ENCODE results near the gene CD40LG. TPM values are rescaled to one million over a fixed set of nuclear protein-coding genes. Genes with fewer than 3 reads are reported as not detected.

Gene CD40LG
- total RNA-seq, 3 donors from 2014 or later, result 0.29 to 0.33 (median 0.32) TPM

- Histone ChIP-seq H3K27me3 (peaks cover 0 to 31% of the 10 kb centered on the region in 2 donors), H3K4me3 (no peak overlapping the region), H3K4me1 (no peaks in the 10 kb centered on the region), H3K36me3 (no peaks in the 10 kb centered on the region), H3K27ac (no peak overlapping the region), H3K9me3 (no peaks in the 10 kb centered on the region)
- intact Hi-C loops (cut with DNase I; ENCODE audit: low total_unique reads), result no loop called here
- no peak for DNase-seq (ENCODE audit: low spot score in 2 of 2)
- TF ChIP-seq POLR2A (IDR thresholded peaks at IDR 0.05) (no peak), CTCF (IDR thresholded peaks at IDR 0.05) (no peak), POLR2AphosphoS5 (IDR thresholded peaks at IDR 0.05) (no peak)
Observed at GRCh38 chrX:136691028-136691809, 43.3 kb downstream of the CD40LG start.

- intact Hi-C loops (cut with DNase I; ENCODE audit: low total_unique reads), result no loop called here
- H3K27ac ChIP-seq, result no peak overlapping the region
- H3K36me3 ChIP-seq, result no peaks in the 10 kb centered on the region
- H3K27me3 ChIP-seq, result peaks cover 0 to 30% of the 10 kb centered on the region in 2 donors
- no peak for DNase-seq (ENCODE audit: low spot score in 2 of 2)
- no peaks in the 10 kb centered on the region for H3K4me1 ChIP-seq
- H3K9me3 ChIP-seq, result no peaks in the 10 kb centered on the region
- no peak overlapping the region for H3K4me3 ChIP-seq
- TF ChIP-seq CTCF (IDR thresholded peaks at IDR 0.05) (no peak), POLR2A (IDR thresholded peaks at IDR 0.05) (no peak), POLR2AphosphoS5 (IDR thresholded peaks at IDR 0.05) (no peak)
Observed at GRCh38 chrX:136692271-136692670, 44.3 kb downstream of the CD40LG start.

- no peaks in the 10 kb centered on the region for H3K4me1 ChIP-seq
- no peak for DNase-seq (ENCODE audit: low spot score in 2 of 2)
- H3K27ac ChIP-seq, result no peak overlapping the region
- TF ChIP-seq POLR2AphosphoS5 (IDR thresholded peaks at IDR 0.05) (no peak), CTCF (IDR thresholded peaks at IDR 0.05) (peak in 2 of 3 donors; percentile 25 to 57), POLR2A (IDR thresholded peaks at IDR 0.05) (no peak)
- H3K36me3 ChIP-seq, result no peaks in the 10 kb centered on the region
- intact Hi-C loops (cut with DNase I; ENCODE audit: low total_unique reads), result no loop called here
- H3K9me3 ChIP-seq, result no peaks in the 10 kb centered on the region
- peaks cover 0 to 26% of the 10 kb centered on the region in 2 donors for H3K27me3 ChIP-seq
- no peak overlapping the region for H3K4me3 ChIP-seq
Observed at GRCh38 chrX:136694431-136695087, 46.6 kb downstream of the CD40LG start.

GRCh38 chrX:136697156-136697555, 49.2 kb downstream of the CD40LG start:
- no peak overlapping the region for H3K4me3 ChIP-seq
- H3K27me3 ChIP-seq, result peaks cover 0 to 17% of the 10 kb centered on the region in 2 donors
- no peaks in the 10 kb centered on the region for H3K36me3 ChIP-seq
- H3K27ac ChIP-seq, result no peak overlapping the region
- TF ChIP-seq POLR2A (IDR thresholded peaks at IDR 0.05) (no peak), POLR2AphosphoS5 (IDR thresholded peaks at IDR 0.05) (no peak), CTCF (IDR thresholded peaks at IDR 0.05) (no peak)
- DNase-seq (ENCODE audit: low spot score in 2 of 2), result no peak
- H3K9me3 ChIP-seq, result peaks cover 0 to 4% of the 10 kb centered on the region in 2 donors
- no peaks in the 10 kb centered on the region for H3K4me1 ChIP-seq
- intact Hi-C loops (cut with DNase I; ENCODE audit: low total_unique reads), result no loop called here

GRCh38 chrX:136708348-136708747, 60.4 kb downstream of the CD40LG start:
- Histone ChIP-seq H3K4me3 (no peak overlapping the region), H3K36me3 (no peaks in the 10 kb centered on the region), H3K9me3 (no peaks in the 10 kb centered on the region), H3K27me3 (peaks cover 0 to 3% of the 10 kb centered on the region in 2 donors), H3K4me1 (no peaks in the 10 kb centered on the region), H3K27ac (no peak overlapping the region)
- no peak for TF ChIP-seq POLR2AphosphoS5 (IDR thresholded peaks at IDR 0.05)
- TF ChIP-seq POLR2A (IDR thresholded peaks at IDR 0.05), result no peak
- TF ChIP-seq CTCF (IDR thresholded peaks at IDR 0.05), result no peak
- intact Hi-C loops (cut with DNase I; ENCODE audit: low total_unique reads), result no loop called here
- DNase-seq (ENCODE audit: low spot score in 2 of 2), result no peak
